Measurements from ENCODE around the gene EPB41L2. TPM values are rescaled to one million over a fixed set of nuclear protein-coding genes. Genes with fewer than 3 reads are reported as not detected.

Gene EPB41L2
- total RNA-seq, 1 experiment from 2014 or later, result 74.8 TPM

DNA sequence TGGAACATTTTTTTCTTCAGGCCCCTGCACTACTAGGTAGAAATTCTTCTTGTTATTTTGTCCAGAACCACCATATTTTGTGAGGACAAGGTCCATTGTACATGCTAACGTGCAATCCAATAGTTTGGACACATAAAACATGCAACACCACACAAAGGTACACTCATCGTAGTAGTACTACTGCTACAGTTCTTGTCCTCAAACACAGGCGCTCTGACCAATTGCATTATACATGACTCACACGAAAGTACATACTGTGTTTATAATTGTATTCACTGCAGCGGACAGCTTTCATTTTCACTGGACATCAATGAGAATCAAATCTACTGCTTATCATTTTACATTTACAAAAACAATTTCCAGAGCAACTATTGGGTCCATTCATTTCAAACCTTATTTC, 251.1 kb downstream of the EPB41L2 start:
- Histone ChIP-seq H3K27ac (ENCODE audit: low read depth, low read length) (no peak overlapping the region), H3K36me3 (ENCODE audit: control insufficient read depth in 1 of 2, insufficient read depth in 2 of 2, low read length in 2 of 2) (no peaks in the 10 kb centered on the region), H3K4me2 (ENCODE audit: low read length) (no peak overlapping the region), H3K4me3 (replicated peaks in 1 of 2; ENCODE audit: low read depth in 1 of 2, low read length in 2 of 2) (no peak overlapping the region), H2AFZ (ENCODE audit: low read depth, low read length, poor library complexity, severe bottlenecking) (no peak overlapping the region), H3K9me3 (ENCODE audit: control insufficient read depth in 1 of 2, insufficient read depth in 1 of 2, low read depth in 1 of 2, low read length in 2 of 2) (no peaks in the 10 kb centered on the region), H3K9me2 (ENCODE audit: insufficient read depth) (no peaks in the 10 kb centered on the region), H3K9ac (ENCODE audit: low read length) (no peak overlapping the region), H3K79me2 (ENCODE audit: insufficient read depth, low read length) (no peaks in the 10 kb centered on the region), H3K4me1 (ENCODE audit: control insufficient read depth in 1 of 2, insufficient read depth in 2 of 2, low read length in 2 of 2) (no peaks in the 10 kb centered on the region), H3K27me3 (ENCODE audit: insufficient read depth, low read length) (no peaks in the 10 kb centered on the region), H4K20me1 (ENCODE audit: insufficient read depth) (no peaks in the 10 kb centered on the region)
- CTCF ChIA-PET, result no interaction called here
- TF ChIP-seq YY1 (IDR thresholded peaks at IDR 0.05; ENCODE audit: extremely low read depth, insufficient replicate concordance, low read depth, low read length) (no peak), ELF1 (IDR thresholded peaks at IDR 0.05; ENCODE audit: borderline replicate concordance, low read depth) (no peak), POLR2AphosphoS5 (IDR thresholded peaks at IDR 0.05; ENCODE audit: low read depth, low read length) (no peak), EZH2 (IDR thresholded peaks at IDR 0.05) (no peak), SRF (IDR thresholded peaks at IDR 0.05; ENCODE audit: low read depth) (no peak), CEBPB (IDR thresholded peaks at IDR 0.05; ENCODE audit: low read depth) (no peak), FOSL1 (IDR thresholded peaks at IDR 0.05; ENCODE audit: low read depth) (no peak), SIN3A (IDR thresholded peaks at IDR 0.05; ENCODE audit: low read depth) (no peak), EGR1 (IDR thresholded peaks at IDR 0.05; ENCODE audit: low read depth) (no peak), CBX3 (IDR thresholded peaks at IDR 0.05; ENCODE audit: low read depth) (no peak), SP1 (IDR thresholded peaks at IDR 0.05; ENCODE audit: low read depth) (no peak)
- TF ChIP-seq, protein P1, sequence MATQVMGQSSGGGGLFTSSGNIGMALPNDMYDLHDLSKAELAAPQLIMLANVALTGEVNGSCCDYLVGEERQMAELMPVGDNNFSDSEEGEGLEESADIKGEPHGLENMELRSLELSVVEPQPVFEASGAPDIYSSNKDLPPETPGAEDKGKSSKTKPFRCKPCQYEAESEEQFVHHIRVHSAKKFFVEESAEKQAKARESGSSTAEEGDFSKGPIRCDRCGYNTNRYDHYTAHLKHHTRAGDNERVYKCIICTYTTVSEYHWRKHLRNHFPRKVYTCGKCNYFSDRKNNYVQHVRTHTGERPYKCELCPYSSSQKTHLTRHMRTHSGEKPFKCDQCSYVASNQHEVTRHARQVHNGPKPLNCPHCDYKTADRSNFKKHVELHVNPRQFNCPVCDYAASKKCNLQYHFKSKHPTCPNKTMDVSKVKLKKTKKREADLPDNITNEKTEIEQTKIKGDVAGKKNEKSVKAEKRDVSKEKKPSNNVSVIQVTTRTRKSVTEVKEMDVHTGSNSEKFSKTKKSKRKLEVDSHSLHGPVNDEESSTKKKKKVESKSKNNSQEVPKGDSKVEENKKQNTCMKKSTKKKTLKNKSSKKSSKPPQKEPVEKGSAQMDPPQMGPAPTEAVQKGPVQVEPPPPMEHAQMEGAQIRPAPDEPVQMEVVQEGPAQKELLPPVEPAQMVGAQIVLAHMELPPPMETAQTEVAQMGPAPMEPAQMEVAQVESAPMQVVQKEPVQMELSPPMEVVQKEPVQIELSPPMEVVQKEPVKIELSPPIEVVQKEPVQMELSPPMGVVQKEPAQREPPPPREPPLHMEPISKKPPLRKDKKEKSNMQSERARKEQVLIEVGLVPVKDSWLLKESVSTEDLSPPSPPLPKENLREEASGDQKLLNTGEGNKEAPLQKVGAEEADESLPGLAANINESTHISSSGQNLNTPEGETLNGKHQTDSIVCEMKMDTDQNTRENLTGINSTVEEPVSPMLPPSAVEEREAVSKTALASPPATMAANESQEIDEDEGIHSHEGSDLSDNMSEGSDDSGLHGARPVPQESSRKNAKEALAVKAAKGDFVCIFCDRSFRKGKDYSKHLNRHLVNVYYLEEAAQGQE (IDR thresholded peaks at IDR 0.05; ENCODE audit: low read depth), result no peak
- TF ChIP-seq, protein P2, sequence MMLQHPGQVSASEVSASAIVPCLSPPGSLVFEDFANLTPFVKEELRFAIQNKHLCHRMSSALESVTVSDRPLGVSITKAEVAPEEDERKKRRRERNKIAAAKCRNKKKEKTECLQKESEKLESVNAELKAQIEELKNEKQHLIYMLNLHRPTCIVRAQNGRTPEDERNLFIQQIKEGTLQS (IDR thresholded peaks at IDR 0.05), result no peak
- TF ChIP-seq, protein P3, sequence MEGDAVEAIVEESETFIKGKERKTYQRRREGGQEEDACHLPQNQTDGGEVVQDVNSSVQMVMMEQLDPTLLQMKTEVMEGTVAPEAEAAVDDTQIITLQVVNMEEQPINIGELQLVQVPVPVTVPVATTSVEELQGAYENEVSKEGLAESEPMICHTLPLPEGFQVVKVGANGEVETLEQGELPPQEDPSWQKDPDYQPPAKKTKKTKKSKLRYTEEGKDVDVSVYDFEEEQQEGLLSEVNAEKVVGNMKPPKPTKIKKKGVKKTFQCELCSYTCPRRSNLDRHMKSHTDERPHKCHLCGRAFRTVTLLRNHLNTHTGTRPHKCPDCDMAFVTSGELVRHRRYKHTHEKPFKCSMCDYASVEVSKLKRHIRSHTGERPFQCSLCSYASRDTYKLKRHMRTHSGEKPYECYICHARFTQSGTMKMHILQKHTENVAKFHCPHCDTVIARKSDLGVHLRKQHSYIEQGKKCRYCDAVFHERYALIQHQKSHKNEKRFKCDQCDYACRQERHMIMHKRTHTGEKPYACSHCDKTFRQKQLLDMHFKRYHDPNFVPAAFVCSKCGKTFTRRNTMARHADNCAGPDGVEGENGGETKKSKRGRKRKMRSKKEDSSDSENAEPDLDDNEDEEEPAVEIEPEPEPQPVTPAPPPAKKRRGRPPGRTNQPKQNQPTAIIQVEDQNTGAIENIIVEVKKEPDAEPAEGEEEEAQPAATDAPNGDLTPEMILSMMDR (IDR thresholded peaks at IDR 0.05 in 2 of 3, conservative IDR thresholded peaks at IDR 0.05 in 1 of 3; ENCODE audit: borderline replicate concordance in 1 of 3, insufficient read depth in 1 of 3, low read depth in 2 of 3, low read length in 2 of 3), result no peak
- intact Hi-C loops (cut with micrococcal nuclease), result no loop called here
- POLR2A ChIA-PET, result no interaction called here
- no peak for ATAC-seq
- no peak for DNase-seq (ENCODE audit: low read depth, low spot score)
- no TSS peak for BruUV-seq (replicated peaks)
- RAD21 ChIA-PET (ENCODE audit: low non-redundant PET in 1 of 2, low total read pairs in 2 of 2, uncharacterized antibody in 2 of 2, unreplicated experiment in 2 of 2), result no interaction called here
